Measurements from ENCODE around the gene SLC22A12. TPM values are rescaled to one million over a fixed set of nuclear protein-coding genes. Genes with fewer than 3 reads are reported as not detected.

Gene SLC22A12
- total RNA-seq, 1 donor from 2014 or later = not detected

DNA sequence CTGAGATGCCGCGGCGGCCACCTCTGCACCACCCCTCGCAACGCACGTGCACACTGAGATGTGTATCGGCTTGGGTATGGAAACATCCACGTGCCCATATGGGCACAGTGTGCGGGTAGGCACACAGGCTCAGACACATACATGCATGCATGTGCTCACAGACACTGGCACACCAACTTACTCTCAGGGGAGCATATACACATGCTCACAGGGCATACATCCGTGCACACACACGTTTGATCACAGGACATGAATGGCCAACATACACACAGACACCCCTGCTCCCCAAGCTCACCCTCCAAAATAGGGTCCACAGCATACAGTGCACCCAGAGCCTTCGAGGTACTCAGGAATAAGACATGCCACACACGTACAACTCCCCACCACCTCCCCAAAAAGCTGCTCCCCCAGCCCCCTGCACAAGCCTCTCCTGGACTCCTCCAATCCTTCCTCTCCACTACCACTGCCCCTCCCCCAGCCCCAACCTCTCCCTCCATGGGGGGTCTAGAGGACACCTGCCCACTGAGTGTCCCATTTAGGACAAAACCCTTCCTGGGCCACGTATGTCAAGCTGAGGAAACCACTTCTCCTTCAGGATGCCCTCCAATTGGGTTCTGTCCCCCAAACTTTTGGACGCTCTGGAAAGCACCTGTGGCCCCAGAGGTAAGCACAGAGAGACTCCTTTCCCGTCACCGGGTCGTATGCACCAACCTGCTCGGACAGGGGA, 53.1 kb downstream of the SLC22A12 start:
- intact Hi-C loops (cut with DNase I) = no loop called here
- Histone ChIP-seq H3K9me3 (no peaks in the 10 kb centered on the region), H3K4me3 (no peak overlapping the region), H3K27me3 (ENCODE audit: low read depth) (peaks cover 55% of the 10 kb centered on the region), H3K4me1 (no peaks in the 10 kb centered on the region), H3K27ac (no peak overlapping the region), H3K36me3 (no peaks in the 10 kb centered on the region)
- ATAC-seq (no peak), DNase-seq (no peak)
- TF ChIP-seq CTCF (IDR thresholded peaks at IDR 0.05) = no peak

DNA sequence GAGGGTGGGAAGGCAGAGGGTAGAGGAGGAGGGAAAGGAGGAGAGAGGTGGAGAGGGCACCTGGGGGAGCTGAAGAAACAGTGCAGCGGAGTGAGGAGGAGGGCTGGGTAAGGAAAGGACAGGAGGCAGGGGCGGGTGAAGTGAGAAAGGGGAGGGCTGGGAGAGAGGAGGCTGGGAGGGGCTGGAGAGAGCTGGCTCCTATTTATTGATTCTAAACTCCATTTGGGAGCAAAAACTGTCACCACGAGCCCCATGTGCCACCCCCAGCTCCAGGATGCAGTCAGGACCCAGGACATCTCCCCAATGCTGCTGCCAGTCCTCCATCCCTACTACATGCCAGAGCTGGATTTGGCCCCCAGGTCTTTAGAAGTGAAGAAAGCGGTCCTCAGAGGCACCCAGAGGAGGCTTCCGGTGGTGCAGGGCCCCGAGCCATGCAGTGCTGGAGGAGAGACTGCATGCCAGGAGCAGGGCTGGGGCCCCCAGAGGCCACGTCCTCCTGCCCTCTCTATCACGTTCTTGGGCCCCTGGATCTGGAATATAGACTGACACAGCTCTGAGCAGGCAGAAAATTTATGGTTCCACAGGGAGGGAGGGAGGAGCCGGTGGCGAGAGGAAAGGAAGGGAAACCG, 53.7 kb downstream of the SLC22A12 start:
- no peak for DNase-seq
- no peaks in the 10 kb centered on the region for H3K4me1 ChIP-seq
- peaks cover 51% of the 10 kb centered on the region for H3K27me3 ChIP-seq (ENCODE audit: low read depth)
- H3K36me3 ChIP-seq = no peaks in the 10 kb centered on the region
- intact Hi-C loops (cut with DNase I) = no loop called here
- no peak overlapping the region for H3K27ac ChIP-seq
- H3K4me3 ChIP-seq = no peak overlapping the region
- no peaks in the 10 kb centered on the region for H3K9me3 ChIP-seq
- ATAC-seq = no peak
- no peak for TF ChIP-seq CTCF (IDR thresholded peaks at IDR 0.05)

DNA sequence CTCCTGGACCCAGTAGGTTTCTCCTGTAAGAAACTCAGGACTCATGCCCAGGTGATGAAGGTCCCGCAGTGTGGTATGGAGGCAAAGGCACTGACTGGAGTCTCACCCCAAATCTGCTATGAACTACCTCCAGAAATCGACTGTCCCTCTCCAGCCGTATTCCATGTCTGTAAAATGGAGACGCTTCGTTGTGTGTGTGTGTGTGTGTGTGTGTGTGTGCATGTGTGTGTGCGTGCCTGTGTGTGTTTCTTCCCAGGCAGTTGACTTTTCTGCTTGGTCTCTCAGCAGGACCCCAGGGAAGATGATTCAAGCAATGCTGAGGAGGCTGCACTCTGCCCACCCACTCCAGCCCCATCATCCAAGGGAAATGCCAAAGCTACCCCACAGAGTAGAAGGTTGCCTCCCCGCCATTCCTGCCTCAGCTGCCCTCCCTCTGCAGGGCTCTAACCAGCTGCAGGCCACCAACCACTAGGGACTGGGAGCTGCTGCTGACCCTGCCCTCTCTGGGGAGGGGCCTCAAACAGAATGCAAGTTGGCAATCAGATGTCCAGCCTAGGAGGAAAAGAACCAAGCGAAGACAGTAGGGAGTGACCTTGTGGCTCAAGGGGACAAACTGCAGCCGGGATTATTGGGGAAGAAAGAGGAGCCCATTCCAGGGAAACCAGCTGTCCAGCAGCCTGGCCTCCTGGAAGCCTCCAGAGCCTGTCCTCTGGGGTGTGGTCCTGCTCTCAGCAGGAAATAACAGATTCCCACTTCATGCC, 56.2 kb downstream of the SLC22A12 start:
- no peak for ATAC-seq
- Histone ChIP-seq H3K27me3 (ENCODE audit: low read depth) (peaks cover 33% of the 10 kb centered on the region), H3K4me3 (no peak overlapping the region), H3K9me3 (no peaks in the 10 kb centered on the region), H3K36me3 (no peaks in the 10 kb centered on the region), H3K27ac (no peak overlapping the region), H3K4me1 (no peaks in the 10 kb centered on the region)
- DNase-seq = no peak
- no peak for TF ChIP-seq CTCF (IDR thresholded peaks at IDR 0.05)
- intact Hi-C loops (cut with DNase I) = no loop called here

GRCh38 chr11:64648551-64648950, 57.5 kb downstream of the SLC22A12 start:
- ATAC-seq (no peak), DNase-seq (no peak)
- Histone ChIP-seq H3K4me3 (no peak overlapping the region), H3K36me3 (no peaks in the 10 kb centered on the region), H3K4me1 (peaks cover 8% of the 10 kb centered on the region), H3K27ac (no peak overlapping the region), H3K9me3 (no peaks in the 10 kb centered on the region), H3K27me3 (ENCODE audit: low read depth) (peaks cover 23% of the 10 kb centered on the region)
- intact Hi-C loops (cut with DNase I) = no loop called here
- TF ChIP-seq CTCF (IDR thresholded peaks at IDR 0.05) = no peak

- H3K4me3 ChIP-seq = no peak overlapping the region
- H3K27me3 ChIP-seq (ENCODE audit: low read depth) = peaks cover 15% of the 10 kb centered on the region
- no peak overlapping the region for H3K27ac ChIP-seq
- no peak for DNase-seq
- intact Hi-C loops (cut with DNase I) = no loop called here
- peaks cover 16% of the 10 kb centered on the region for H3K4me1 ChIP-seq
- no peak for ATAC-seq
- TF ChIP-seq CTCF (IDR thresholded peaks at IDR 0.05) = peak; percentile 26
- H3K36me3 ChIP-seq = no peaks in the 10 kb centered on the region
- H3K9me3 ChIP-seq = no peaks in the 10 kb centered on the region
Observed at GRCh38 chr11:64649291-64649697, 58.3 kb downstream of the SLC22A12 start.
